Fibroblast of skin of back (primary cell): ENCODE data around the gene KDM5B.
A peak's percentile ranks its signal among the peaks of the same experiment; 100 is the strongest.
"Not testable (repeated sequence)": the region's sequence is repeated elsewhere in the genome, so short reads cannot be mapped to it uniquely, and the experiment has no call there.

Experiments
- DNase-seq: peaks from one replicate; pipeline ENCODE4 v3.0.0-alpha.2; 2013

KDM5B gene

DNA sequence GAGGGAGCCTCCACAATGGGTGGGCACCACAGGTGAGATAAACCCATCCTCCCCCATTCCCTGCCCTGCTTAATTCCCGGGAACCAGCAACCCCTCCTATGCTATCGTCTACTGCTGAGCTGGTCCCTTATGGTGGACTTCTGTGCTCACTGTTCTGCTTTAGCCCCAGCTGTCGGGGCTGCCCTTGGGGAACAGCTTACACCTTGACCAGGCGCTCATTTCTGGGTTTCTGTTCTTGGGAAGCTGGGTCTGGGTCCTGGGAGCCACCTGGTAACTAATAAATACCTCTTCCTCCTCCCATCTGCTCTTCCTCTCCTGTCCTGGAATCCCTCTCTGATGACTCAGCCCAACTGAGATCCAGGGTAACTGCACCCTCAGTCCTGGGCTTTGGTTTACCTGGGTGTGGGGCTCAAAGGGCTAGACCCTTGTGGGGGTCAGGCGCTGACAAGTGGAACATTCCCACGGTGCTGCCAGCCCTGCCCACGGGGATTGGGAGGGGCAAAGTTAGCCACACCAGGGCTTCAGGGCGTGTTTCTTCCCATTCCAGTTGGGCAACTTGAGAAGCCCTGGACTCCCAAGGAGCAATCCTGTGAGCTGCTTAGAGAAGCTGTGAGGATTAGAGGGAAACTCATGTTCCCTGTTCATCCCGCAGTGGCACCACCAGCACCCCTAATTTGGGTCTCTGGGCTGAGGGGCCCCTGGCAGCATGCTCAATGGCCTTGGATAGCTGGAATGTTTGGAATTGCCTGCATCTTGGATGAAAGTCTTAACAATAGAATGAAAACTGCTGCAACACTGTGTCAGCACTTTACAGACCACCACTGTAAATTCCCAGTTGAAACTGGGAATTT, 4.2 kb upstream of the KDM5B start:
- DNase-seq, result no peak

DNA sequence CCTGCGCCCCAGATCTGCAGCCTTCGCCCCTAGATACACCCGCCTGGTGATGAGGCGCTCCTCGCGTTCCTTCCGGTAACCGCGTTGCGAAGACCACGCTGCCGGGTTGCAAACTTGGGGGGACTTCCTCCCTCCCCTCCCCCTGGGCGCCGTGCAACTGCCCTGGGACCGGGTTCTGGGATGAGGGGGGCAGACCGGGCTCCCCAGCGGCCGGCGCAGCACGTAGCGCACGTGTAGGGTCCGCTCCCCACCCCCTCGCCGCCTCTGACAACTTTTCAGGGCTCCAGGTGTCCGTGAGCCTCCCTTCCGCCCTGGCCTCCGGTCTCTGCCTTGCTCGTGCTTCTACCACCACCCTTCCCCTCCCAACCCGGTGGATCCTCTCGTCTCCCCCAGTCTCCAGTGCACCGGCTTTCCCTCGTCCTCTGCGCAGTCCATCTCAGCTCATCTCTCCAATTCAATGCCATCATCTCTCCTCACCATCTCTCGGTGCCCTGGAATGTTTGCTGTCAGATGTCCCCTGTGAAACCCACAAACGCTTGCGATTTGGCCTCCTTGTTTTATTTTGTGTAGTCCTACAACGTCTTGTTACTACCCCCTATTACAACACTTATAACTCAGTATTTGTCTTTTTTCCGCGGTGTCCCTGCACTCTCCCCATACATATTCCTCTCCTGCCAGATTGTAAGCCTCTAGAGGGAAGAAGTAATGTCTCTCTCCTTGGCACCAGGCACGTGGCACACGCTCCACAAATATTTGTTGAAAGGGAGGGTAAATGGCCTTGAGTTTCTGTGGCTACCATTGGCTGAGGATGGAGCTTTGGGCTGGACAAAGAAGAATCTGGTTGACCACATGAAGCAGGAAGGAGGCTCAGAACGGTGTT, 3.3 kb upstream of the KDM5B start:
- peak; percentile 46 for DNase-seq

DNA sequence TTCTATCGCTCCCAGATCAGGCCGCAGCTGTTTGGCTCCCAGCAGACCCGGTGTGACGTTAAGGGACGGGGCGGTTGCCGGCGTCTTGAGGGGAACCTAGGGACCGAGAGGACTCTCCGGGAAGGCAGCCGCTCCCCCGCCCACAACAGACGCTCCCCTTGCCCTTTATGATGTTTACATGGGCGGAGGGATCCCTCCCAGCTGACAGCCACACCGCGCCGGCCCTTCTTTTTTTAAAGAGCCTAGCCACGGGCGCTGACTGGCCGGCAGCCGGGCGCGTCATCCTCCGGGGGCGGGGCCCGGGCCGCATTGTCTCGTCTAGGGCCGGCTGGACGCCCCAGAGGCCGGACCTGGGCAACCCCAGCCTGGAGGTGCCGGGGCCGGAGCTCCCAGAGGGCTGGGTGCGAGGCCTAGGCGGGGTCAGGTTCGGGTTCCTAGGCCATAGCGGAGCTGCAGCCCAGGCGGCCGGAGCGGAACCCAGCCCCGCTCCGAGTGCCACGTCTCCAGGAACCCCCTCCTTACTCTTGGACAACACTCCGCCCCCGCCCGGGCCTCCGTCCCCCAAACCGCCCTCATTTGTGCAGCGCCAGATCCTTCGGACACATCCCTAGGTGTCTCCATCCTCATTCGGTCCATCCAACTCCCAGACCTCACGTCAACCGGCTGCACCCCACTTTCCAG, 2.5 kb upstream of the KDM5B start, which contains the start of gene PCAT6:
Gene PCAT6, plus strand, starts transcription at position 340 of the 681 bp plus-strand sequence.
- DNase-seq, result peak; percentile 97

DNA sequence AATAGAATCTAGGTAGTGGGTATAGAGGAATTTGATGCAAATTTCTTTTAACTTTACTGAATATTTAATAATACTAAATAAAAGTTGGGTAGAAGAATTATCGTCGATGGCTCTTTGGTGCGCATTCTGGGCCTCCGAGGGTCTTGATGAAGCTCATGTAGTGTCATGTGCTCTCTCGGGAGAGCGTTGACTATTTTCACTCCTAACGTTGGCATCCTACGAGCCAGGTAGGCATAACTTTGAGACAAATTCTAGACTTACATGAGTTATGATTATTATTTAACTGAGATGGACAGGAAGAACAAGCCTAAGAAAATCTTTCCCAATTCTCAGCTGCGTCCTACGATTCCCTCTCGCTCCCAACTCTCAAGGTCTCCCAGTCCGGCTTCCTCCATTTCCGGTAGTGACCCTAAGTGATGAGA, 2.0 kb upstream of the KDM5B start:
- no peak for DNase-seq

DNA sequence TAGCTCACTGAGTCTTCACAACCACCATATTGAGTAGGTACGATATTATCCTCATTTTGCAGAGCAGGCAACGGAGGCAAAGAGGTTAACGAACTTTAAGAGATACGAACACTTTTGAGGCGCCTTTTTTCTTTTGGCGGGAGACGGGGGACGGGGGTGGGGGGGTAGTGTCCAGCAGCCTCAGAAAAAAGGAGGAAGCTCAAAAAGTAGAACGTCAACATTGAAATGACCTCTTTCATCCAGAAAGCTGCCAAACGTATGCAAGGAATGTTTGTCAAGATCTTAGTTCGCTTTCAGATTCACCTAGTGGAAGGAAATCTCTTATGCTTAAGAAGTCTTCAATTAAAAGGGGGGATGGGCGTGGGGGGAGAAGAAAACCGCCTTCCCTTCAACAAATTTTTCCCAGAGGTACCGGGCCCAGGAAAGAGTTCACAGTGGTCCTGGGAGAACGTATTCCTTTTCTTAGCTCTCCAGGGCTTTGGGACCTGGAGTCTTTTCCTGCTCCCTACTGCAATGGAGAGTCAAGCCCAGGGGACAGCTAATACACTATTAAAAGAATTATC, 1.5 kb upstream of the KDM5B start:
- no peak for DNase-seq

DNA sequence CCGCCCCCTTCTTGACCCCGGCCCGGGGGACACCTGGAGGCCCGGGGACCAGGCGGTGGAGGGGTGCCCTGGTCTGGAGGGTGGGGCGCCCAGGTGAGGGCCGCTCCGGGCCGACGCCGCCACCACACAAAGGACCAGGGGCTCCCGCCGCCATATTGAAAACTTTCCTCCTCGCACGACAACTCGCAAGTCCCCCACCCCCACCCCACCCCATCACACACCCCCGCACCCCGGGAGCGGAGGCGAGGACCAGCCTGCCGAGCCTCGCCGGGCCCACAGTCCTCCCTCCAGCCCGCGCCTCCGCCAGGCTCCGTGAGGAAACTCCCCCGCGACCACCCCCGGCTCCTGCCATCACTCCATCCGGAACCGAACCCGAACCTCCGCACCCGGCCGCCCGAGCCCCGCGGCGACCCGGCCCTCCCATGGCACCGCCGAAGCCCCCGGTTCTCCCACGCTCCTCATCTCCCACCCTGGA, 733 bp downstream of the KDM5B start:
- DNase-seq, result peak; percentile 27

DNA sequence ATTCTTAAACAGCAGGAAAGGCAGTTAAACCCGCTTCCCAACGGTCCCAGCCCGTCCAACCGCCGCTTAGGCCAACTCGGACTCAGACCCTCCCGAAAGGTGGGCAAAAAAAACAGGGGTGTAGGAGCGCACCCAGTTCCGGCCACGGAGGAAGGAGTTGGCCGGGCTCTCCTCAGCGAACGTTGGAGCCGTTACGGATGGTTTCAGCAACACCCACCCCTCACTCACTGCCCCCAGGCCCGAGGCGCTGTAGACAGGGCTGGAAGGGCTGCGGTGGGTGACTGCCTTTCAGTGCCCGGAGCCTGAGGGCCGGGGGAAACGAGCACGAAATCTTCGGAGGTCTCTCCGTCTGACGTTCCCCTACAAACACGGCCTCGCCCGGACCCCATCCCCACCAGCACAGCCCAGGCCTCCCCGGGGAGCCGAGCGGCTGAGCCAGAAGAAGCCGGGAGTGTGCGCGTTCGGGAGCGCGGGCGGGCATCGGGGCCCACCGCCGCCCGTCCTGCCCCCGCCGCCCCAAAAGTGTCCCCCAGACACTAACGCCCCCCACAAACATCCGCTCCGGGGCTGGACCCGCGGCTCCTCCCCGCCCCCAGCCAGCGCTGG, 1.3 kb downstream of the KDM5B start:
- no peak for DNase-seq

DNA sequence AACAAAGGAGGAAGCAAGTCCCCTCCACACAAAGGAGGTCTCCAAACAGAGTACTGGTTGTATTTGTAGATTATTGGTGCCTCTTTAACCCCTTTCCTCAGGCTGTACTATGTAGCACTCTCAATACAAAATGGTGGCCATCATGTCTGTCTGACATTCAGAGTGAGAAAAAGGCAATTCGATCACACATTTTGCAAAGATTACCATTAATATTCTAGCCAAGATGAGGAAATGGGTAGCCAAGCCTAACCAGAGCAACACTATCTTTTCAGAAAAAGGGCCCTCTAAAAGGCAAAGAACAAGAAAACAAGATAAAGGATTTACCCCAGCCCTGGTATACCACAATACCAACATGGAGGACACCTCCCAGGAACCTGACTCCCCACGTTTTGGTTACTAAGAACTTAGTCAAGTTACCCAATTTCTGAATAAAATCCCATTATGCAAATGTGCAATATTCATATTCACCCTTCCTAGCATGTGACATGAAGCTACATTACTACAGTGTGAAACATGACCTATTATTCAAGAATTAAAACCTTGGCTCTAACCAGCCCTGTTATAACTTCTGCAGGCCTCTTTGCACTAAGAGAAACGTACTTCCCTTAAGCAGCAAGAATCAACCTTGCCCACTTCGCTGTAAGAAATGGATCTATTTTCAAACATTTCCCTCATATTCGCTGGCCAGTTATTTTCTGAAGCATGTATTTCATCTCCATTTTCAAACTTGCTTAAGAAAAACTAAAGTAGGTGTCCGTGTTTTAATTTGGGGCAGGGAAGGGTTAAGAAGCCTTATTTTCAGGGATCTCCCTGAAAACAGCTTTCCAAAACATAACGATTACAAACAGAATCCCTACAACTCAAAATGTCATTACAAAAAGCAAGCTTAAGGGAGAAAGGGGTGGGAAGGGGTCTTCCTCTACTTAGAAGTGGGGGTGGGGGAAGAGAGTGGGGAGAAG, 2.1 kb downstream of the KDM5B start:
- DNase-seq, result no peak

DNA sequence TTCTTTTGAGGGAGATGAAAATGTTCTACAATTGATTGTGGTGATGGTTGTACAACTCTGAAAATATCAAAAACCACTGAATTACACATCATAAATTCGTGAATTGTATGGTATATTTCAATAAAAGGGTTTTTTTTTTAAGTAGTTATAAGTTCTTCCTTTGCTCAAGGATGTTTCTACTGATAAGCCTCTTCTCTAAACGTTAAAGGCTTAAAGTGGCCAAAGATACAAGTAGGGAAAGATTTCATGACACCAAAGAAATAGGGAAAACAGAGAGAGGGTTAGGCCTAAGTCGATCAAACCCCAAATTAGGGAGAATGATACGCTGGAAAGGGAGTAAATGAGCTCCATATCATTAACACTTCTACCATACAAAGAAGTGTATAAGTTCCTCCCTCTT, 4.1 kb downstream of the KDM5B start:
- DNase-seq, result no peak

DNA sequence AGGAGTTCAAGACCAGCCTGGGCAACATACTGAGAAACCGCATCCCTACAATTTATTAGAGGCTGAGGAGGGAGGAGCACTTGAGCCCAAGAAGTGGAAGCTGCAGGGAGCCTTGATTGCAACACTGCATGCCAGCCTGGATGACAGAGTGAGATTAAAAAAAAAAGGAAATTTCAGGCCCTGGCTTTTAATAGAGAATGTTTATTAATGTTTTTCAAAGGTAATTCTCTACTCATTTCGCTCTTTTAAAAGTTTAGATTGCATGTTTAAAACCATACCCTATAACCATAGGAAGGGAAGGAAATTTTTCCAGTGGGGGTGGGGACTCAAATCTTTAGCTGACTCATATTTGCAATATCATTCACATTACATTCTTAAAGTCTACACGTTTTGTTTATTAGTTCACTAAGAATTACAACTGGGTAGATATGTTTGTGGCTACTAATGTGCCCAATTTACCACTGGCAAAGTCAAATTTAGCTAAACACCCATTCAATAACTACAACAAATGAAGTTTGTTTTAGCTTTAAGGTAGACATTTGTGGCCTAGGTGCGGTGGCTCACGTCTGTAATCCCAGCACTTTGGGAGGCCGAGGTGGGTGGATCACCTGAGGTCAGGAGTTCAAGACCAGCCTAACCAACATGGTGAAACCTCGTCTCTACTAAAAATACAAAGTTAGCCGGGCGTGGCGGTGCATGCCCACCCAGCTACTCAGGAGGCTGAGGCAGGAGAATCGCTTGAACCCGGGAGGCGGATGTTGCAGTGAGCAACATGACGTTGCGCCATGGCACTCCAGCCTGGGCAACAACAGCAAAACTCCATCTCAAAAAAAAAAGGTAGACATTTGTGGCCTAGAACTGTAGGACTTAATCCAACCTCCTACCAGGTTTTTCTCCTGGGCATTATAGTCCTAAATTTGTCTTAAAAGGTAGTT, 5.0 kb downstream of the KDM5B start:
- peak; percentile 59 for DNase-seq

DNA sequence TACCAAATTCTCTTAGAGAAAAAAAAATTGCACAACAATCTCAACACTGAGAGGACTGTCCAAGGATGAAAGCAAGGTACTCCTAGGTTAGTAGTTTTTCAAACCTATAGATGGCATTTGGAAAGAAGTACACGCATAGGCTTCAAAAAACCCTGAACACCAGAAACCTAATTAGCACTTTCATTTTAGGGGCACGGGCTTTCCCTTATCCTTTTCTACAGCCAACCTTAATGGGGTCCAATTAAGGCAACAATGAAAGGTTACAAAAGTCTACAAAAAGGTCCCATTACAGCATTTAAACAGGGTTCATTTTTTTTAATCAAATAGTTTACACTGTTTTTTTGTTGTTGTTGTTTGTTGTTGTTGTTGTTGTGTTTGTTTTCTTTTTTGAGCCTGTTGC, 6.2 kb downstream of the KDM5B start:
- DNase-seq, result no peak

DNA sequence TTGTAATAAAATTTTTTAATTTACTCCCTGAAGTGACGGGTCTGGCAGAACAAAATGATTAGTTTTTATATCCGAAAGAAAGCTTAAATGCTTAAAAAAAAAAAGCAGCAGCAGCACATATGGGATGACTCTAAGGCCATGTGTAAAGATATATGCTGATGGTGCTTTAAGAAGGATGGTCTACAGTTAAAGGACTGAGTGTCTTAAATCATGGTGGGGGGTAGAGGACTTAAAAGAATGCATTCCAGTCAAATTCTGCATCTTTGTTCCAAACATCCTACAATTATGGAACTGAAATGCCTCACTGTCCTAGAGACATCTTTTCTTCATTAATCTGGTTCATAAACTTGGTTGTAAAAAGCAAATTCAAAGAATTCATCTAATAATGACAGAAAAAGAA, 7.0 kb downstream of the KDM5B start:
- peak; percentile 30 for DNase-seq

DNA sequence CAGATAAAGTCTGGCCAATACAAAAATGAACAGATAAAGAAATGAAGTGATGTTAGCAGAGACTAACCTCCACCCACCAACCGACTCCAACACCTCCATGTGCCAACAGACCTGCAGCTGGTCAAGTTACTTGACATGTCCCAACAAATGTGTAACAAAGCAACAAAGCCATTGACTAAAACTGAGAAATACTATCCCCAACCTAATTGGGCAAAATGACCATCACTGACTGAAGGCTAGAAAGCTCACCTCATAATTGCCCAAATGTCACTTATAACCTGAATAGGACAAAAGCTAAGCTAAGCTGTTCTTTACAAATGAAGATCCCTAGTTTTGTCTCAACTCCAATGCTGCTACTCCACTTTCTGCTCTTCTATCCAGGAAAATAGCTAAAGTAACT, 7.5 kb downstream of the KDM5B start:
- DNase-seq, result no peak

DNA sequence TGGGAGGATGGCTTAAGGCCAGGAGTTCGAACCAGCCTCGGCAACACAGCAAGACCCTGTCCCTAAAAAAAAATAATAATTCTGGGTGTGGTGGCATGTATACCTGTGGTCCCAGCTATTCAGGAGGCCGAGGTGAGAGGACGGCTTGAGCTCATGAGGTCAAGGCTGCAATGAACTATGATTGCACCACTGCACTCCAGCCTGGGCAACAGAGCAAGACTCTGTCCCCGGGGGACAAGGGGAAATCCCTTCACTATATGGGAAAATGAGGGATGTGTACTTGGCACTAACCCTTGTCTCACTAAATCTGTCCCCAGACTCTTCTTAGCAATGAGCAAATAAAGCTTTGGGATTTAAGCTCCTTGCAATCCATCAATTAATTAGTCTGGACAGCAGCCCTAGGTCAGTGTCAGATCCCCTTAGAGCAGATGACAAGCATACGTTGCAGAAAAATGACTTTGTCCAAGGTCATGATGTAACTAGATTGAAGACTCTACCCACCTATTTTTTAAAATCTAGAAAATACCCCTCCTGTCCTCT, 9.4 kb downstream of the KDM5B start:
- no peak for DNase-seq

DNA sequence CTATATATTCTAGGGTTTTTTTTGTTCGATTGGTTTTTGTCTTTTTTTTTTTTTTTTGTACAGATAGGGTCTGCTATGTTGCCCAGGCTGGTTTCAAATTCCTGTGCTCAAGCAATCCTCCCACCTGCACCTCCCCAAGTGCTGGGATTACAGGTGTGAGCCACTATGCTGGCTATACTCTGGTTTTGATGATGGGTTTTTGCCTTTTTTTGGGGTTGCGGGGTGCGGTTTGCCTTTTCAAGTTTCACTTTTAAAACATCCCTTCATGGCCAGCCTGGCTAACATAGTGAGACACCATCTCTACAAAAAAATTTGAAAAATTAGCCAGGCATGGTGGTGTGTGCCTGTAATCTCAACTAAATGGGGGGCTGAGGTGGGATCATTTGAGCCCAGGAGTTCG, 10.0 kb downstream of the KDM5B start:
- no peak for DNase-seq

DNA sequence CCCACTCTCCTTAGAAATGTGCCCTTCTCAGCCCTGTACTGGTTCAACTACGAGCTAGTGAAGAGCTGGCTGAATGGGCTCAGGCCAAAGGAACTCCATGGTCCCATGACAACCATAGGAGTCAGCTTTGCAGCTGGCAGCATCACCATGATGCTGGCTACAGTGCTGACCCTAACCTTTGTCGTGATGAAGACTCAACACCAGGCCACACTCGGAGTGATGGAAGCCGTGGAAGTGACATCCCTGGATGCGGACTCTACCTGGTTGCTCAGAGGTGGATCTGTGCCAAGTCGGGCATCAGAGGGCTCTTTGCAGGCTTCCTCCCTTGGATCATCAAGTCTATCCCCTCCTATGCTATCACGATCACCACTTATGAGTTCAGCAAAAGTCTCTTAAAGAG, 11.6 kb downstream of the KDM5B start:
- DNase-seq, result no peak

DNA sequence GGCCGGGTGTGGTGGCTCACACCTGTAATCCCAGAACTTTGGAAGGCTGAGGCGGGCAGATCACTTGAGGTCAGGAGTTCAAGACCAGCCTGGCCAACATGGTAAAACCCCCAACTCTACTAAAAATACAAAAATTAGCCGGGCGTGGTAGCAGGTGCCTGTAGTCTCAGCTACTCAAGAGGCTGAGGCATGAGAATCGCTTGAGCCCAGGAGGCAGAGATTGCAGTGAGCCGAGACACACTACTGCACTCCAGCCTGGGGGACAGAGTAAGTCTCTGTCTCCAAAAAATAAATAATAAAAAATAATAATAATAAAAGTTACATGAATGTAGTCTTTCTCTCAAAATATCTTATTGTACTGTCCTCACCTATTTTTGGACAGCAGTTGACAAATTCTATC, 13.3 kb downstream of the KDM5B start:
- not testable (repeated sequence) for DNase-seq

DNA sequence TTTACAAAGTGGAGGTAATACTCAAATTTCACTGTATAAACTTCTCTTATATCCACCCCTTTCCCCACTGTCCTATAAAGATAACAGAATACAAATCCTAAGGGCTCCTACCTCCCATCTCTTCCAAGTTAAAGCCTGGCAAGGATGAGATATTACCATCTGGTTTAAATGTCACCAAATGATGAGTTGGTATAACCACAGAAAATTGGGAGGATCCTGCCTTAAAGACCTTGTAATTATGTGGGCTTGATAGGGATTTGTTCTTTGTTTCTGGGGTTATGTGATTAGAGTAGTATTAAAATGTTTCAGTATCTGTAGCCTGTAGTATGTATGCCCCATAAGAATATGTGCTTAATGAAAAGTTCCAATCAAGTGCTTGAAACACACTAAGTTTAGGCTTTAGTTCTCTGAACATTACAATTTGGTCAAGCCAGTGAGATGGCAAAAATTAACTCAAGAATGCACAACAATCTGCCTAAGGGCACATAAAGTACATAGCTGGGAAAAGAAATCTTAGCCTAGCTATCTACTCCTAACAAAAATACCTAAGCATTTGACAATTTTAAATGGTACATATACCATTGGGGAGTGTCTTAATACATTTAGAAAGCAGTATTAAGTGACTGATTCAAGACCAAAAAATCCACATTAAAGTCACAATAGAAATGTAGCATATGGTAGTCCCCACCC, 14.0 kb downstream of the KDM5B start:
- no peak for DNase-seq
